Activated naive CD8-positive, alpha-beta T cell treated with anti-CD3 and anti-CD28 coated beads for 36 hours (primary cell): ENCODE data around the gene SDCCAG8. TPM values are rescaled to one million over a fixed set of nuclear protein-coding genes. Genes with fewer than 3 reads are reported as not detected.
A peak's percentile ranks its signal among the peaks of the same experiment; 100 is the strongest.
"Not testable (repeated sequence)": the region's sequence is repeated elsewhere in the genome, so short reads cannot be mapped to it uniquely, and the experiment has no call there.

Experiments used
- DNase-seq: peaks from one replicate; pipeline ENCODE4 v3.0.0; 2021
- H3K27ac Mint-ChIP-seq: one replicate; pipeline ENCODE4 v1.8.0; 2022; ENCODE audit warnings: mild to moderate bottlenecking, moderate library complexity, mixed read lengths
- H3K27me3 Mint-ChIP-seq: one replicate; pipeline ENCODE4 v1.8.0; 2022; ENCODE audit warnings: mild to moderate bottlenecking, mixed read lengths
- H3K36me3 Mint-ChIP-seq: one replicate; pipeline ENCODE4 v1.8.0; 2021; ENCODE audit warnings: mild to moderate bottlenecking, mixed read lengths
- H3K4me1 Mint-ChIP-seq: one replicate; pipeline ENCODE4 v1.8.0; 2021; ENCODE audit warnings: mixed read lengths
- H3K4me3 Mint-ChIP-seq: one replicate; pipeline ENCODE4 v1.8.0; 2022; ENCODE audit warnings: mild to moderate bottlenecking, moderate library complexity, mixed read lengths
- H3K9me3 Mint-ChIP-seq: one replicate; pipeline ENCODE4 v1.8.0; 2022; ENCODE audit warnings: mixed read lengths
- total RNA-seq, 2 experiments: library from RNA; stranded (reverse); gene quantifications; one replicate each; pipeline ENCODE4 v1.2.3, GENCODE V29; 2021

SDCCAG8 gene
- total RNA-seq = 10 to 100 TPM; 24.2 to 24.7 TPM

DNA sequence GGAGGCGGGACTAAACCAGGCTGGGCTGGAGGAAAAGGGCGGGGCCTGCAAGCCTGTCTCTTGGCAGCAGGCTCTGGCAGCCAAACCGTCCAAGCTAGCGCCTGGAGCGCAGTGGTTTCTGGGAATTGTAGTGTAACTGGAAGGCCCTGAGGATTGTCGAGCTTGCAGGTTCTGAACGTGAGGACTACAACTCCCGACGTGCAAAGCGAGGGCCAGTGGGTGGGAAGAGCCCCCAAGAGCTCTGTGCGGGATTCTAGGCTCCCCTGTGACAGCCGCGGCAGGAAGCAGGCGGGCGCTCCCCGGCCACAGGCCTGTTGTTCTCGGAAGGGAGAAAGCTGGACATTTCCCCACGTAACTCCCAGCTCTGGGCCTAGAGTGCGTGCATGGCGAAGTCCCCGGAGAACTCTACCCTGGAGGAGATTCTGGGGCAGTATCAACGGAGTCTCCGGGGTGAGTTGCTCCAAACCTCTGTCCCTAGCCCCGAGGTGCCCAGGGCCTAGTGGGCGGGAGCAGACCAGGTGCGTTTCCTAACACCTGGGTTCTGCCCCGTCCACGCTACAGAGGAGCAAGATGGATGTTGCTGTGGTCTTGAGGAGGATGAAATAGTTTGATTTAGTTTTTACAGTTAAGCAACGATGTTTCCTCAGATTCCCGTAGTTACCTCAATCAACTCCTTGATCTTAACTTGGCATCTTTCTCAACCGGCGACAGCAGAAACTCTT lies at the start of gene SDCCAG8:
SDCCAG8 (plus strand) TSS at position 251 of the 722 bp plus-strand sequence; CDS start at position 384, 133 bp downstream.
- peaks cover 15% of the 10 kb centered on the region for H3K36me3 Mint-ChIP-seq
- H3K27me3 Mint-ChIP-seq = no peaks in the 10 kb centered on the region
- peak; percentile 94 for DNase-seq
- peak within 1 kb of the TSS; percentile 97 for H3K27ac Mint-ChIP-seq
- H3K9me3 Mint-ChIP-seq = no peaks in the 10 kb centered on the region
- H3K4me3 Mint-ChIP-seq = peak within 1 kb of the TSS; percentile 86
- peaks cover 30% of the 10 kb centered on the region for H3K4me1 Mint-ChIP-seq

DNA sequence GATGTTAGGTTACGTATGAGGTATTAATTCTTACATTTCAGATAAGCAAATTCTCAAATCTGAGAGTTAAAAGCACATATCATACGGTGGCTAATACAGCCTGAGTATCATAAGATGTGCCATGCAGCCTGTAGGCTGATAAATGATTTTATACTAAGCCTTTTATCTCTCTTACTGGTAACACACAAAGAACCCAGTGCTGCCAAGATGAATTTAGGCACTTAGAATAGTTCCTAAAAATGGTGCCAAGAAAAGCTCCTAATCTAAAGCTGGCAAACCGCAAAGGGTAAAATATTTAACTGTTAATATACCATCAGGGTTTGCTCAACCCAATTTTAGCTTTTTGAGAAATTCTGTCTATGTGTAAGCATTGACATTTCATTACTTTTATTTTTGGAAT lies 43.9 kb upstream of the SDCCAG8 start:
- H3K27me3 Mint-ChIP-seq, DNase-seq, H3K4me1 Mint-ChIP-seq, H3K27ac Mint-ChIP-seq, H3K9me3 Mint-ChIP-seq, H3K4me3 Mint-ChIP-seq: not testable (repeated sequence)
- H3K36me3 Mint-ChIP-seq = peaks cover 16% of the 10 kb centered on the region

DNA sequence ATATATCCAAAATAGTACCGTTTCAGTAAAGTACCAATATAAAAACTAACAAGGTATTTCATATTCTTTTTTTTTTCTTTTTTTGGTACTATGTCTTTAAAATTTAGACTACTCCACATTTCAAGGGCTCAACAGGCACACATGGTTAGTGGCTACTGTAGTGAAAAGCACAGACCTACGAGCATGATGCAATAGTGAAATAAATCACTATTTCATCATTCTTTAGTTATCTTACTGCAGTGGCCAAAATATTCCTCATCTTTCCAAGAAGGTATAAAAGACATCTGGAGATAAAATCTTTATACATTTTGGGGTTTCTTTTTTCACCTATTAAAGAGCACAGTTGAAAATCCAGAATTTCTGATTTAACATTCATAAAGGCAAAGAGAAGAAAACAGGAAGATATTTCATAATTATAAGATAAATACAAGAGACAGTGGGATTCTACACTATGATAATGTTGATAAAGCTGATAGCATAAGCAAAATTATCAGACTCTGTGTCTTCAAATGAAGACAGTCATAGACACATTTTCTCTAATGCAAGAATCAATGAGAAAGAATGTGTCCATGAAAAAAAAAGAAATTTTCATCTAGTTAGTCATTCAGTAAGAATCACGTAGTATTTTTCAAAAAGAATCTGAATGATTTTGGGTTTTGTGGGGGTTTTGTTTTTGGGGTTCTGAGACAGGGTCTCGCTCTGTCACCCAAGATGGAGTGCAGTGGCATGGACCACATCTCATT lies 42.6 kb upstream of the SDCCAG8 start:
- Mint-ChIP-seq H3K9me3 (no peaks in the 10 kb centered on the region), H3K27ac (no peak overlapping the region), H3K36me3 (peaks cover 15% of the 10 kb centered on the region), H3K27me3 (no peaks in the 10 kb centered on the region), H3K4me3 (no peak overlapping the region), H3K4me1 (no peaks in the 10 kb centered on the region)
- no peak for DNase-seq

DNA sequence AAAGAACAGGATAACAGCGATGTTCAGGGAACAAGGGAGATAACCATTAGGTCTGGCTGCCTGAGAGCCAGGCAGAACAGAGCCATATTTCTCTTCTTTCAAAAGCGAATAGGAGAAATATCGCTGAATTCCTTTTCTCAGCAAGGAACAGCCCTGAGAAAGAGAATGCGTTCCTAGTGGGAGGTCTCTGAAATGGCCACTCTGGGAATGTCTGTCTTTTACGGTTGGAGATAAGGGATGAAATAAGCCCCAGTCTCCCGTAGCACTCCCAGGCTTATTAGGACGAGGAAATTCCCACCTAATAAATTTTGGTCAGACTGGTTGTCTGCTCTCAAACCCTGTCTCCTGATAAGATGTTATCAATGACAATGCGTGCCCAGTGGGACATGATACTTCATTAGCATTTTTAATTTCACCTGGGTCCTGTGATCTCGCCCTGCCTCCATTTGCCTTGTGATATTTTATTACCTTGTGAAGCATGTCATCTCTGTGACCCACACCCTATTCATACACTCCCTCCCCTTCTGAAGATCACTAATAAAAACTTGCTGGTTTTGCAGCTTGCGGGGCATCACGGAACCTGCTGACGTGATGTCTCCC lies 40.5 kb upstream of the SDCCAG8 start:
- peaks cover 20% of the 10 kb centered on the region for H3K36me3 Mint-ChIP-seq
- H3K4me1 Mint-ChIP-seq, H3K27ac Mint-ChIP-seq, DNase-seq, H3K9me3 Mint-ChIP-seq, H3K27me3 Mint-ChIP-seq, H3K4me3 Mint-ChIP-seq: not testable (repeated sequence)

DNA sequence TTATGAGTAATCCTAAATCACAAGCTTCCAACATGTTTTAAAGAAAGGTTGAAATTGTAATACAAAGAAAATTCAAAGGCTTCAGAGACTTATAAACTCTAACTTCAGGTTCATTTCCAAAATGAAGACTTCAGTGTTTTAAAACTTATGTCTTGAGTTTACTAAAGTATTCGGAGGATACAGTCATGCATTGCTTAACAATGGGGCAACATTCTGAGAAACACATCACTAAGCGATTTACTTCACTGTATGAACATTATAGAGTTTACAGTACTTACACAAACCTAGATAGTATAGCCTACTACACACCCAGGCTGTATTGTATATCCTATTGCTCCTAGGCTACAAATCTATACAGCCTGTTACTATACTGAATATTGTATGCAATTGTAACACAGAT lies 39.1 kb upstream of the SDCCAG8 start:
- Mint-ChIP-seq H3K4me3 (no peak overlapping the region), H3K36me3 (peaks cover 31% of the 10 kb centered on the region), H3K9me3 (no peaks in the 10 kb centered on the region), H3K27ac (no peak overlapping the region), H3K27me3 (no peaks in the 10 kb centered on the region), H3K4me1 (no peaks in the 10 kb centered on the region)
- no peak for DNase-seq

DNA sequence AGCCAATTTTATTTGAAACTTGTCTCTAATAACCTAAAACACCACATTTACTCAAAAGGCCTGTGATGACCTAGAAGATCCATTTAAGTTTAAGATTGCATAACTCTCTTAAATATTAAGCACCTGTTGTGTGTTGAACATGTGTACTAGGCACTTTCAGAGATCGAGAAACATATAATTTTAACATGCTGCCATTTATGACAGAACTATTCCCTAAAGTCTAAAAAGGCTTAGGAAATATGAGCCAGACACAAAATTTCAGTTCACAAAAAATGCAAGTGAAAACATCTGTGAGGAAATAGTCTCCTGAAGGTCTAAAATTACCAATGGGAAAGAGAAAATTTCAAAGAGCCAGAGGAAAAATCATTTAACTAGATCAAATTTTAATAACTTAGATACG lies 38.5 kb upstream of the SDCCAG8 start:
- Mint-ChIP-seq H3K36me3 (peaks cover 32% of the 10 kb centered on the region), H3K27me3 (no peaks in the 10 kb centered on the region), H3K27ac (no peak overlapping the region), H3K4me3 (no peak overlapping the region), H3K9me3 (no peaks in the 10 kb centered on the region), H3K4me1 (no peaks in the 10 kb centered on the region)
- no peak for DNase-seq

DNA sequence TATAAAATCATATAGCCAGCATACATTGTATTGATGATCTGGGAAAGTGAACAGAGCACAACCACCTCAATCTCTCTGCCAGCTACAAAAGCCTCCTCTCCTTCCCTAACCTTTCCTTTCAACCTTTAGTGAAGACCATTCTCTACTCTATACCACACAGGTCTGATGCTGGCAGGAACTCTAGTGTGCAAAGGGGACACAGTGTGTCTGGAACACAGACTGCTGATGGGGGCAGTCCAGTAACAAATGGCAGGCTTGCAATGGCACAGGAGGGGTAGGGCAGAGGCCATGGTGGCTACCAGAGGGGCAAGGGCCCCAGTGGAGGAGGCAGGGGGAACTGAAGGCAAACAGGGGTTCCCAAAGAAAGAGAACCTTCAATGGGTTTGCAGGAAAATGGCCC lies 37.8 kb upstream of the SDCCAG8 start:
- no peak for DNase-seq
- Mint-ChIP-seq H3K4me1 (no peaks in the 10 kb centered on the region), H3K36me3 (peaks cover 36% of the 10 kb centered on the region), H3K4me3 (no peak overlapping the region), H3K9me3 (no peaks in the 10 kb centered on the region), H3K27me3 (no peaks in the 10 kb centered on the region), H3K27ac (no peak overlapping the region)

DNA sequence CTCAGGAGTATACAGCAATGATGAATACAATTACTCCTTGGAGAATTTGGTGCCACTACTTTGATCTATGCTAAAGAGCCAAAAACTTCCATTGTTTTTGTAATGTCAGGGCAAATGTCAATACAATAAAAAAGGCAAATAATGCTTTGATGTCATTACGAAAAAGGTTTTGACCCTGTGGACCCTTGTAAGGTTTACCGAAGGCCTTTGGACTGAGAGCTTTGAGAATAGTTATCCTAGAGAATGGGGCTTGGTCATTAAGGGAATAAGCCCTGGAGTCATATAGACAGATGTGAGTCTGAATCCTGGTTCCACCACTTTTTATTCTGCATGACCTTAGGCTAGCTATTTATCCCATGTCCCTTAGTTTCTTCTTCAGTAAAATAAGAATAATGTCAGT lies 28.2 kb upstream of the SDCCAG8 start:
- Mint-ChIP-seq H3K27me3 (no peaks in the 10 kb centered on the region), H3K36me3 (peaks cover 48% of the 10 kb centered on the region), H3K4me1 (peaks cover 7% of the 10 kb centered on the region)

DNA sequence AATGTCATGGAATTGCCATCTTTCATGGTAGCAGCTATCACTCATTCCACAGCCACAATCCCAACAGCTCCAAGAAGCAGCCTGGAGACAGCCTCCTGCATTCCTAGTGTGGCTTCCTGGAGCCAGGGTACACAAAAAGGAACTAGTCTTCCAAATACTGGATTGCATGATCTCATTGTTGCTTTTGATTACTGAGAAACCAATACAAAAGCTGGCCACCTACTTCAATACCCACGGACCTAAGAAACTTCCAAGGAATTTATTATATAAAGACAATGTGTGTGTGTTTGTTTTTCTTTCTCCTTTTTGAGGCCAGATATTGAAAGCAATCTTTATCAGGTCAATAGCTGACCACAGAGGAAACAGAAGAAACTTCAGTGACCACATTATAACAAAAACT lies 26.3 kb upstream of the SDCCAG8 start:
- H3K4me1 Mint-ChIP-seq = peaks cover 7% of the 10 kb centered on the region
- no peak overlapping the region for H3K4me3 Mint-ChIP-seq
- H3K27me3 Mint-ChIP-seq = no peaks in the 10 kb centered on the region
- peaks cover 47% of the 10 kb centered on the region for H3K36me3 Mint-ChIP-seq
- peaks cover 29% of the 10 kb centered on the region for H3K9me3 Mint-ChIP-seq
- no peak overlapping the region for H3K27ac Mint-ChIP-seq
- no peak for DNase-seq

More for the DNA sequence above, 28.2 kb upstream of the SDCCAG8 start:
- Mint-ChIP-seq H3K4me3 (no peak overlapping the region), H3K27ac (no peak overlapping the region), H3K9me3 (peaks cover 25% of the 10 kb centered on the region)
- no peak for DNase-seq

DNA sequence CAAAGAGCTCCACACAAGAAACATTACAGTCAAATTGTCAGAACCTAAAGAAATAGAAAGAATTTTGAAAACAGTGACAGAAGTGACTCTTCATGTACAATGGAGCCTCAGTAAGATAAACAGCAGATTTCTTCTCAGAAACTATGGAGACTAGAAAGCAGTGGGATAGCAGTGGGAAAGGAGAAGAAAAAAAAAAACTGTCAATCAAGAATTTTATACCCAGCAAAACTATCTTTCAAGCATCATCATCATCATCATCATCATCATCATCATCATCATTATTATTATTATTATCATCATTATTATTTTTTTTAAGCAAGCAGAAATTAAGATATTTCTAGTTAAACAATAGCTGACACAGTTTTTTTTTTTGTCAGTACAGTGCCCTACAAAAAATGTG lies 24.9 kb upstream of the SDCCAG8 start:
- Mint-ChIP-seq H3K36me3 (peaks cover 54% of the 10 kb centered on the region), H3K27ac (no peak overlapping the region)

DNA sequence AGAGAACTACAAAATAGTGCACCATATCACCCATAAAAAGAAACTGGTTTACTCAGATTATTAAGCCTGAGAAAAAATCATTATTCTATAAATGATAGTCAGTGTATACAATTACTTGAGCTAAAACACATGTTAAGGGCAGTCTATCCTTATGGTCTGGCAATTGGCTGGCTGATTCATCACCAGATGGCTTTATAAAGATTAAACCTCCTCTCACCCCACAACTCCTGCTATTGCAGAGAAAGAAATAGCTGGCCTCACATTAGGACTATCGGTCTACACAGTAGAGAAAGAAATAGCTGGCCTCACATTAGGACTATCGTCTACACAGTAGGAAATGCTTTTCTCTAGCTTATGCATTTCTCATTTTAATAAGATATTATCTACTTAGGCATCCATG lies 21.9 kb upstream of the SDCCAG8 start:
- DNase-seq = no peak
- Mint-ChIP-seq H3K9me3 (peaks cover 35% of the 10 kb centered on the region), H3K27me3 (no peaks in the 10 kb centered on the region), H3K4me3 (no peak overlapping the region), H3K4me1 (peaks cover 11% of the 10 kb centered on the region), H3K36me3 (peaks cover 65% of the 10 kb centered on the region), H3K27ac (no peak overlapping the region)

More for the DNA sequence above, 24.9 kb upstream of the SDCCAG8 start:
- H3K4me1 Mint-ChIP-seq = peaks cover 9% of the 10 kb centered on the region
- peaks cover 34% of the 10 kb centered on the region for H3K9me3 Mint-ChIP-seq
- H3K4me3 Mint-ChIP-seq = no peak overlapping the region
- no peak for DNase-seq
- H3K27me3 Mint-ChIP-seq = no peaks in the 10 kb centered on the region

DNA sequence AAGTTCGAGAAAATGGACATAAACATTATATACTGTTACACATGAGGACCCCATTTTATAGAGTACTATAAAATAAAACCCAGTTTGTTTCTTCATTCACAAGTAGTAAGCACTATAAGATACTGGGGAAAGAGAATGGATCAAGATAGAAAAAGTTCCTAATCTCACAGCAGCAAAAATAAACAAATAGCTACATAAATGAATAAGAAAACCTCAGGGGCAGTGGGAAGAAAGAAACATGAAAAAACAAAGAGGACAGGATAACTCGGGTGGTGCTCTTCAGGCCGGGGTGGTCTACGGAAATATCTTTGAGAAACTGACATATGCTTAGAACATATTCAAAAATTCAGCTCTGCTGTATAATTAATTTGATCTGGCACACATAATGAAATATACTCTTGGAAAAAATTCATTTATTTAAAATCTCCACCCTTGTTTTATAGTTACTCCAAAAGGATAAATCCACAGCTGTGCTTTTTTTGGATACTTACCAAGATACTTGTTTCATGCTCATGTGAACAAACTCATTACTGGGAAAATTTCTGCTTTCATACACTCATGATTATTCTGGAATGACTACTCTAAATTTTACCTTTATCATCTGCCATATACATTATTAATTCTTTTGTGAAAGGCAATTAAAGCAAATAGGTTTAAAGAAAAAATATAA lies 20.7 kb upstream of the SDCCAG8 start:
- no peaks in the 10 kb centered on the region for H3K27me3 Mint-ChIP-seq
- no peak overlapping the region for H3K4me3 Mint-ChIP-seq
- H3K9me3 Mint-ChIP-seq = peaks cover 32% of the 10 kb centered on the region
- H3K36me3 Mint-ChIP-seq = peaks cover 59% of the 10 kb centered on the region
- peaks cover 9% of the 10 kb centered on the region for H3K4me1 Mint-ChIP-seq
- DNase-seq = no peak
- no peak overlapping the region for H3K27ac Mint-ChIP-seq

DNA sequence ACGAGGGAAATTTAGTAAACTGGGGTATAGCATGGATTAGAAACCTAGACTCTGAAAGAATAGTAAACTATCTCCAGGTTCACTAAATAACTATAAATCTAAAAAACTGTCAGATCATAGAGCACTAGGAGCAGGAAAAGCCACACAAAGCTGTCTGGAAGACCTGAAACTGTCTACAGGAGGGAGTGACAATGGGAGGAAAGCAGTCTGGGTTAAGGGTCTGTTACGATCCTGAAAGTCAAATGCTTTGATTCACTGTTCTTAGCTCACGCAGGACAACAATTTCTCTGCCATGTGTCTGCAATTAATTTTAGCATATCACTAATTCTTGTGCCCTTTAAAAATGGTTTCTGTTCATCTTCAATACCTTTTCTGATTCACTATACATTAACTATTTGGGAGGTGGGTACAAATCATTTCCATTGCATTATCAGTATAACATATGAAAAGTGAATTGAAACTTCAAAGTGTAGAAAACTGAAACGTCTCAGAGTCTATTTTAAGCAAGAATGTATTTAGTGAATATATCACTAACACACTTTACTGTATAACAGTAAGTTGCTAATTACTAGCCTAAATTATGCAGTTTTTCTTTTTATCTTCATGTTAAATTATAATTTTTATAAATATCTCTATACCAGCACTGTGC lies 19.1 kb upstream of the SDCCAG8 start:
- H3K4me1 Mint-ChIP-seq = peaks cover 9% of the 10 kb centered on the region
- H3K4me3 Mint-ChIP-seq = no peak overlapping the region
- H3K36me3 Mint-ChIP-seq = peaks cover 59% of the 10 kb centered on the region
- no peak for DNase-seq
- no peak overlapping the region for H3K27ac Mint-ChIP-seq
- H3K27me3 Mint-ChIP-seq = no peaks in the 10 kb centered on the region
- H3K9me3 Mint-ChIP-seq = peaks cover 23% of the 10 kb centered on the region

DNA sequence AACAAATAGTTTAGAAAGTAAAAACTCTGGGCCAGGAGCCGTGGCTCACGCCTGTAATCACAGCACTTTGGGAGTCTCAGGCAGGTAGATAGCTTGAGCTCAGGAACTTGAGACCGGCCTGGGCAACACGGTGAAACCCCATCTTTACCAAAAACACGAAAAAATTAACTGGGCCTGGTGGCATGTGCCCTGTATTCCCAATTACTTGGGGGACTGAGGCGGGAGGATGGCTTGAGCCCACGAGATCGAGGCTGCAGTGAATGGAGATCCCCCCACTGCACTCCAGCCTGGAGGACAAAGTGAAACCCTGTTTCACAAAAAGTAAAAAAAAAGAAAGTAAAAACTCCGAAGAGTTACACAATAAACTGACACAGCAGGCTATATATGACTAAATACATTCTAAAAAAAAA lies 11.4 kb upstream of the SDCCAG8 start:
- H3K27ac Mint-ChIP-seq = no peak overlapping the region
- H3K9me3 Mint-ChIP-seq = peaks cover under 1% of the 10 kb centered on the region
- peaks cover 17% of the 10 kb centered on the region for H3K4me1 Mint-ChIP-seq
- DNase-seq = no peak
- H3K4me3 Mint-ChIP-seq = no peak overlapping the region
- no peaks in the 10 kb centered on the region for H3K27me3 Mint-ChIP-seq
- peaks cover 48% of the 10 kb centered on the region for H3K36me3 Mint-ChIP-seq

DNA sequence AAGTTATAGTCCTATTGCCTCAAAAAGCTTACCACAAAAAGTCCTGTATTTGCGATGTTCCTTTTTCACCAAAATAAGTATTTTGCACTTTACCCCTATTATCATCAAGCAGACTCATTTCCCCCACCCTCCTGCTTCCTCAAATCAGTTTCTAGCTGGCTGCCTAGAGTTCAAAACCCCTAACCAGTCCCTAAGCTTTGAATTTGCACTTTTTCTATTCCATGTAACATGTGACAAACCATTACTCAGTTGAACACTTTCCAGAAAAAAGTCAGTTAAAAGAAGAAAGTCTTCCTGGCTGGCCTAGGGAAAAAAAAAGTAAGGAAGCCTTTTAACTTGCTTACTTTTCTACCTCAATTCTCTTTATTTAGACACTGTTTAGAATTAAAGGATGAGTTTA lies 8.9 kb upstream of the SDCCAG8 start:
- Mint-ChIP-seq H3K4me1 (peaks cover 31% of the 10 kb centered on the region), H3K9me3 (no peaks in the 10 kb centered on the region), H3K36me3 (peaks cover 38% of the 10 kb centered on the region), H3K27ac (no peak overlapping the region), H3K27me3 (no peaks in the 10 kb centered on the region), H3K4me3 (no peak overlapping the region)
- DNase-seq = no peak
